Natural killer cell (primary cell): ENCODE results near the gene ZG16. TPM values are rescaled to one million over a fixed set of nuclear protein-coding genes. Genes with fewer than 3 reads are reported as not detected.
A peak's percentile ranks its signal among the peaks of the same experiment; 100 is the strongest.

ENCODE experiments used
- ATAC-seq, 3 donors: fragments of 150-1000 bp in 2 of 3; fragments of 200-7000 bp in 1 of 3; cut with Tn5 transposase; 1 replicate in 1 of 3; 2 replicates in 2 of 3; pipeline ENCODE4 v1.10.0; 2021; ENCODE audit warnings: mild to moderate bottlenecking in 2 of 3, moderate library complexity in 2 of 3
- DNase-seq, 2 donors: peaks; one replicate each; pipeline versions ENCODE4 v3.0.0 to v3.0.0-alpha.2; 2013 to 2021; ENCODE audit warnings: mixed read lengths in 1 of 2
- H3K27ac ChIP-seq: one replicate; pipeline ENCODE4 v1.5.1; 2013; ENCODE audit warnings: mild to moderate bottlenecking, low read length
- H3K27me3 ChIP-seq: one replicate; pipeline ENCODE4 v1.6.1; 2013; ENCODE audit warnings: low read length; ENCODE audit not compliant: control insufficient read depth, insufficient read depth
- H3K36me3 ChIP-seq: one replicate; pipeline ENCODE4 v1.6.1; 2013; ENCODE audit warnings: low read length; ENCODE audit not compliant: control insufficient read depth, insufficient read depth
- H3K4me1 ChIP-seq: one replicate; pipeline ENCODE4 v1.6.1; 2013; ENCODE audit warnings: low read length; ENCODE audit not compliant: control insufficient read depth, insufficient read depth
- H3K4me3 ChIP-seq: one replicate; pipeline ENCODE4 v1.5.1; 2013; ENCODE audit warnings: low read length
- H3K9me3 ChIP-seq: one replicate; pipeline ENCODE4 v1.6.1; 2013; ENCODE audit warnings: low read length; ENCODE audit not compliant: control insufficient read depth, insufficient read depth
- H3K27ac Mint-ChIP-seq, 2 donors: one replicate each; pipeline ENCODE4 v1.8.0; 2022; ENCODE audit warnings: mild to moderate bottlenecking in 2 of 2, mixed read lengths in 2 of 2, moderate library complexity in 1 of 2
- H3K27me3 Mint-ChIP-seq, 2 donors: one replicate each; pipeline ENCODE4 v1.8.0; 2022; ENCODE audit warnings: low read depth in 2 of 2, mixed read lengths in 2 of 2
- H3K36me3 Mint-ChIP-seq: one replicate; pipeline ENCODE4 v1.8.0; 2022; ENCODE audit warnings: mixed read lengths
- H3K4me1 Mint-ChIP-seq, 2 donors: one replicate each; pipeline ENCODE4 v1.8.0; 2022; ENCODE audit warnings: mixed read lengths in 2 of 2
- H3K4me3 Mint-ChIP-seq: one replicate; pipeline ENCODE4 v1.8.0; 2022; ENCODE audit warnings: mild to moderate bottlenecking, moderate library complexity, mixed read lengths
- H3K9me3 Mint-ChIP-seq, 2 donors: one replicate each; pipeline ENCODE4 v1.8.0; 2022; ENCODE audit warnings: mixed read lengths in 2 of 2
- WGBS: methylation state at CpG from one replicate; pipeline ENCODE4 v1.1.7; 2013; ENCODE audit warnings: missing lambda C conversion rate; ENCODE audit not compliant: insufficient coverage; 5-methylcytosine and 5-hydroxymethylcytosine counted together
- intact Hi-C: fragments of 100-400 bp; cut with micrococcal nuclease; formaldehyde crosslinking; loops from one replicate; pipeline ENCODE4 v1.14.2; 2022
- total RNA-seq, 4 donors: library from RNA; stranded (reverse); fragments of 120-200 nt in 1 of 4; gene quantifications; one replicate each; pipeline versions ENCODE4 v1.2.3 to v1.2.4, GENCODE V29; 2013 to 2022
- TF ChIP-seq, protein P1 (sequence below): fragments of 200-600 bp; IDR thresholded peaks from one replicate; pipeline ENCODE4 v1.8.0; 2022; ENCODE audit warnings: antibody characterized with exemption

The ZG16 gene
- total RNA-seq, 3 donors from 2014 or later (not counting 1 experiment from before 2014, with no cell fraction given) = not detected

GRCh38 chr16:29811170-29811895, 33.3 kb downstream of the ZG16 start:
- Histone ChIP-seq H3K27me3 (no peaks in the 10 kb centered on the region), H3K9me3 (no peaks in the 10 kb centered on the region), H3K4me1 (peaks cover 66% of the 10 kb centered on the region), H3K27ac (peak overlapping the region; percentile 59), H3K36me3 (peaks cover 20% of the 10 kb centered on the region), H3K4me3 (peak overlapping the region; percentile 49)
- peak overlapping the region; percentile 87 for H3K4me3 Mint-ChIP-seq
- H3K27me3 Mint-ChIP-seq = peaks cover 0 to 2% of the 10 kb centered on the region in 2 donors
- H3K4me1 Mint-ChIP-seq = peaks cover 43 to 75% of the 10 kb centered on the region in 2 donors
- TF ChIP-seq, protein P1, sequence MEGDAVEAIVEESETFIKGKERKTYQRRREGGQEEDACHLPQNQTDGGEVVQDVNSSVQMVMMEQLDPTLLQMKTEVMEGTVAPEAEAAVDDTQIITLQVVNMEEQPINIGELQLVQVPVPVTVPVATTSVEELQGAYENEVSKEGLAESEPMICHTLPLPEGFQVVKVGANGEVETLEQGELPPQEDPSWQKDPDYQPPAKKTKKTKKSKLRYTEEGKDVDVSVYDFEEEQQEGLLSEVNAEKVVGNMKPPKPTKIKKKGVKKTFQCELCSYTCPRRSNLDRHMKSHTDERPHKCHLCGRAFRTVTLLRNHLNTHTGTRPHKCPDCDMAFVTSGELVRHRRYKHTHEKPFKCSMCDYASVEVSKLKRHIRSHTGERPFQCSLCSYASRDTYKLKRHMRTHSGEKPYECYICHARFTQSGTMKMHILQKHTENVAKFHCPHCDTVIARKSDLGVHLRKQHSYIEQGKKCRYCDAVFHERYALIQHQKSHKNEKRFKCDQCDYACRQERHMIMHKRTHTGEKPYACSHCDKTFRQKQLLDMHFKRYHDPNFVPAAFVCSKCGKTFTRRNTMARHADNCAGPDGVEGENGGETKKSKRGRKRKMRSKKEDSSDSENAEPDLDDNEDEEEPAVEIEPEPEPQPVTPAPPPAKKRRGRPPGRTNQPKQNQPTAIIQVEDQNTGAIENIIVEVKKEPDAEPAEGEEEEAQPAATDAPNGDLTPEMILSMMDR = no peak
- no peaks in the 10 kb centered on the region for H3K9me3 Mint-ChIP-seq
- intact Hi-C loops = no loop called here
- WGBS = 2% methylated on average over 31 of the region's 31 CpGs
- no peaks in the 10 kb centered on the region for H3K36me3 Mint-ChIP-seq
- DNase-seq (peak; percentile 71 to 82), ATAC-seq (peak; percentile 41 to 59 (median 46))
- H3K27ac Mint-ChIP-seq = peak overlapping the region; percentile 78 to 85

DNA sequence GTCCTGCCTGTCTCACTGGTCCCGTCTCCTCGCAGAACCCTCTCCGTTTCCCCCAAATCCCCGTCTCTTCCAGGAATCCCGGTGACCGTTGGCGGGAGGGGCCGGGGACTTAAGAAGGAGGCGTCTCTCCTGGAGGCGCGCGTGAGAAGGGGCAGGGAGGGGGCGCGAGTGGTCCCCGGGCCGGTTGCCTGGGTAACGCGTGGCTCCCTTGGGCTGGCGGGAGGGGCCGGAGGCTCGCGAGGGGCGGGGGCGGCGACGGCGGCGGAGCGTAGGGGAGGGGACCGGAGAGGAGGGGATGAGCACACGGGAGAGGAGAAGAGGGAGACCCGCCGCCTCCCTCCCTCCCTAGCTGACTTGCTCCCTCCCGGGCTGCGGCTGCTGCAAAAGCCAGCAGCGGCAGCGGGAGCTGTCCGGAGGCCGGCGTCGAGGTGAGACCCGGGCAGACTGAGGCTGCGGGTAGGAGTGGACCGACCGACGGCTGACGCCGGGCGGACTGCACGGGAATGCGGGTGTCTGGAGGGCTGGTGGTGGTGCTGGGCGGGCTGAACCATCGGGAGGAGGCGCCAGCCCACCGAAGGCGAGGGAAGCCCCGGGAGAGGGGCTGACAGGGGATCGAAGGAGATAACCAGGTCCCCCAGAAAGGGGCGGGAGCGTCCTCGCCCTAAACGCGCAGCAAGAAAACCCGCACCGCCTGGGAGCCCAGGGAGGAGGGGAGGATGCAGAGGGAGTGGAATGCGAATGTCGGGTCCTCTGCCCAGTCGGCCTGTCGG, 34.0 kb downstream of the ZG16 start, which contains the start of gene PRRT2:
Gene PRRT2 (plus strand): TSS at position 298 of the 770 bp plus-strand sequence. CDS start 862 bp downstream, outside the sequence.
- H3K4me3 ChIP-seq = peak within 1 kb of the TSS; percentile 49
- H3K36me3 ChIP-seq = peaks cover 20% of the 10 kb centered on the region
- DNase-seq (peak; percentile 31 to 66), ATAC-seq (no peak)
- H3K27me3 Mint-ChIP-seq = peaks cover 0 to 2% of the 10 kb centered on the region in 2 donors
- 6% methylated on average over 64 of the region's 69 CpGs for WGBS
- intact Hi-C loops = no loop called here
- H3K27me3 ChIP-seq = no peaks in the 10 kb centered on the region
- peak within 1 kb of the TSS; percentile 59 for H3K27ac ChIP-seq
- TF ChIP-seq, protein P1 = no peak
- H3K27ac Mint-ChIP-seq = peak within 1 kb of the TSS; percentile 78 to 85
- no peaks in the 10 kb centered on the region for H3K9me3 ChIP-seq
- H3K4me1 Mint-ChIP-seq = peaks cover 51 to 82% of the 10 kb centered on the region in 2 donors
- H3K36me3 Mint-ChIP-seq = no peaks in the 10 kb centered on the region
- H3K4me1 ChIP-seq = peaks cover 72% of the 10 kb centered on the region
- peak within 1 kb of the TSS; percentile 87 for H3K4me3 Mint-ChIP-seq
- H3K9me3 Mint-ChIP-seq = no peaks in the 10 kb centered on the region

DNA sequence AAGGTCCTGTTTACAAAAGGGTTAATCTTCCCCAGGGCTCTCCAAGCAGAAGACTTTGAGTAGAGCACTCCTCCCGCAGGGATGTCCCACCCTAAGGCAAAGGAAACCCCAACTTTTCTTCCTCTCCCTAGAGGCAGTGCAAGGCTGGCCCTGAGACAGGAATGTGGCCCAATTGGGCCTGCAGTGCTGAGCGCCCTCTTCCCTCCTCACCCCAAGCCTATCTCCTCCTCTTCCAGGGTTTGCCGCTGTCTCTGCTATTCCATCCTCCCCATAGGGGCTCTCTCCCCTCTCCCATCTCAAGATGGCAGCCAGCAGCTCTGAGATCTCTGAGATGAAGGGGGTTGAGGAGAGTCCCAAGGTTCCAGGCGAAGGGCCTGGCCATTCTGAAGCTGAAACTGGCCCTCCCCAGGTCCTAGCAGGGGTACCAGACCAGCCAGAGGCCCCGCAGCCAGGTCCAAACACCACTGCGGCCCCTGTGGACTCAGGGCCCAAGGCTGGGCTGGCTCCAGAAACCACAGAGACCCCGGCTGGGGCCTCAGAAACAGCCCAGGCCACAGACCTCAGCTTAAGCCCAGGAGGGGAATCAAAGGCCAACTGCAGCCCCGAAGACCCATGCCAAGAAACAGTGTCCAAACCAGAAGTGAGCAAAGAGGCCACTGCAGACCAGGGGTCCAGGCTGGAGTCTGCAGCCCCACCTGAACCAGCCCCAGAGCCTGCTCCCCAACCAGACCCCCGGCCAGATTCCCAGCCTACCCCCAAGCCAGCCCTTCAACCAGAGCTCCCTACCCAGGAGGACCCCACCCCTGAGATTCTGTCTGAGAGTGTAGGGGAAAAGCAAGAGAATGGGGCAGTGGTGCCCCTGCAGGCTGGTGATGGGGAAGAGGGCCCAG, 34.9 kb downstream of the ZG16 start:
- intact Hi-C loops = no loop called here
- peaks cover 73% of the 10 kb centered on the region for H3K4me1 ChIP-seq
- no peak for ATAC-seq
- no peaks in the 10 kb centered on the region for H3K9me3 ChIP-seq
- 81% methylated on average over 7 of the region's 9 CpGs for WGBS
- H3K36me3 ChIP-seq = peaks cover 20% of the 10 kb centered on the region
- TF ChIP-seq, protein P1 = no peak
- Mint-ChIP-seq H3K4me3 (peak overlapping the region; percentile 64), H3K9me3 (no peaks in the 10 kb centered on the region), H3K27me3 (peaks cover 0 to 2% of the 10 kb centered on the region in 2 donors), H3K27ac (peak overlapping the region in 1 of 2 donors; percentile 16), H3K36me3 (peaks cover 1% of the 10 kb centered on the region), H3K4me1 (peaks cover 54 to 77% of the 10 kb centered on the region in 2 donors)
- no peak for DNase-seq
- no peak overlapping the region for H3K4me3 ChIP-seq
- no peak overlapping the region for H3K27ac ChIP-seq
- H3K27me3 ChIP-seq = no peaks in the 10 kb centered on the region
